HepG2 (cell line): ENCODE results near the gene KCNQ2. TPM values are rescaled to one million over a fixed set of nuclear protein-coding genes. Genes with fewer than 3 reads are reported as not detected.
A peak's percentile ranks its signal among the peaks of the same experiment; 100 is the strongest.

Source experiments
- ARNTL ChIP-seq: sonication (generic); formaldehyde crosslinking; IDR thresholded peaks from 2 replicates; pipeline ENCODE4 v1.4.0; 2020; ENCODE audit warnings: mild to moderate bottlenecking, missing genetic modification reagents
- CHCHD3 ChIP-seq: sonication (generic); formaldehyde crosslinking; IDR thresholded peaks from 2 replicates; pipeline ENCODE4 v1.8.0; 2022; ENCODE audit warnings: mild to moderate bottlenecking, missing genetic modification reagents, moderate library complexity
- DNMT3B ChIP-seq: conservative IDR thresholded peaks from 2 replicates; pipeline ENCODE4 v1.6.1; 2016; ENCODE audit warnings: missing biosample characterization, control low read depth
- ELF3 ChIP-seq: IDR thresholded peaks from 2 replicates; pipeline ENCODE4 v1.6.1; 2016; ENCODE audit warnings: missing genetic modification reagents, missing compliant biosample characterization
- ERF ChIP-seq: IDR thresholded peaks from 2 replicates; pipeline ENCODE4 v1.6.1; 2018; ENCODE audit warnings: missing biosample characterization, missing genetic modification reagents
- HNRNPLL ChIP-seq: fragments of 200-400 bp; formaldehyde crosslinking; IDR thresholded peaks from 2 replicates; pipeline ENCODE4 v1.6.1; 2017; ENCODE audit warnings: mild to moderate bottlenecking, low read depth, low read length; ENCODE audit not compliant: poor library complexity, severe bottlenecking
- KDM4B ChIP-seq: sonication (generic); formaldehyde crosslinking; IDR thresholded peaks from 2 replicates; pipeline ENCODE4 v1.4.0; 2020; ENCODE audit warnings: missing genetic modification reagents
- MLX ChIP-seq: IDR thresholded peaks from 2 replicates; pipeline ENCODE4 v1.6.1; 2016
- PHF8 ChIP-seq: sonication (generic); formaldehyde crosslinking; IDR thresholded peaks from 2 replicates; pipeline ENCODE4 v1.5.0; 2020; ENCODE audit warnings: missing genetic modification reagents
- RERE ChIP-seq: IDR thresholded peaks from 2 replicates; pipeline ENCODE4 v1.6.1; 2016; ENCODE audit warnings: low read depth, missing genetic modification reagents, missing compliant biosample characterization
- RFX1 ChIP-seq: fragments of 450-650 bp; IDR thresholded peaks from 2 replicates; pipeline ENCODE4 v1.6.1; 2017
- SALL2 ChIP-seq: sonication (generic); formaldehyde crosslinking; IDR thresholded peaks from 2 replicates; pipeline ENCODE4 v1.8.1; 2023; ENCODE audit warnings: mild to moderate bottlenecking, missing genetic modification reagents, inconsistent platforms
- SOX13 ChIP-seq, 3 experiments: fragments of 450-650 bp in 1 of 3; sonication (generic) in 1 of 3; formaldehyde crosslinking in 1 of 3; IDR thresholded peaks in 2 of 3; conservative IDR thresholded peaks in 1 of 3; 2 replicates each; pipeline versions ENCODE4 v1.5.0 to v1.6.1; 2016 to 2020; ENCODE audit warnings: antibody characterized with exemption in 1 of 3, mild to moderate bottlenecking in 1 of 3, missing compliant biosample characterization in 1 of 3, missing genetic modification reagents in 1 of 3, moderate library complexity in 1 of 3
- SOX6 ChIP-seq, 2 experiments: fragments of 450-650 bp in 1 of 2; sonication (generic) in 1 of 2; formaldehyde crosslinking in 1 of 2; IDR thresholded peaks; 2 replicates each; pipeline versions ENCODE4 v1.4.0 to v1.6.1; 2017 to 2020; ENCODE audit warnings: antibody characterized with exemption in 1 of 2, mild to moderate bottlenecking in 1 of 2, missing genetic modification reagents in 1 of 2
- SP5 ChIP-seq: IDR thresholded peaks from 2 replicates; pipeline ENCODE4 v1.6.1; 2016; ENCODE audit warnings: low read depth, borderline replicate concordance
- YEATS2 ChIP-seq: sonication (generic); formaldehyde crosslinking; IDR thresholded peaks from 2 replicates; pipeline ENCODE4 v1.4.0; 2020; ENCODE audit warnings: missing genetic modification reagents, borderline replicate concordance
- ZFP1 ChIP-seq: IDR thresholded peaks from 2 replicates; pipeline ENCODE4 v1.6.1; 2016
- ZFP90 ChIP-seq: sonication (generic); formaldehyde crosslinking; IDR thresholded peaks from 2 replicates; pipeline ENCODE4 v1.8.0; 2022; ENCODE audit warnings: missing genetic modification reagents, mild to moderate bottlenecking, inconsistent platforms, borderline replicate concordance
- ZNF501 ChIP-seq: sonication (generic); formaldehyde crosslinking; IDR thresholded peaks from 2 replicates; pipeline ENCODE4 v1.5.1; 2020; ENCODE audit warnings: mild to moderate bottlenecking, moderate library complexity, missing genetic modification reagents
- ZNF563 ChIP-seq: sonication (generic); formaldehyde crosslinking; IDR thresholded peaks from 2 replicates; pipeline ENCODE4 v1.8.0; 2022; ENCODE audit warnings: mild to moderate bottlenecking, moderate library complexity, missing genetic modification reagents
- ZNF639 ChIP-seq: conservative IDR thresholded peaks from 2 replicates; pipeline ENCODE4 v1.6.1; 2018; ENCODE audit warnings: missing genetic modification reagents
- ZNF709 ChIP-seq: sonication (generic); formaldehyde crosslinking; IDR thresholded peaks from 2 replicates; pipeline ENCODE4 v1.5.0; 2020; ENCODE audit warnings: mild to moderate bottlenecking, missing genetic modification reagents
- polyA plus RNA-seq, 8 experiments: library from polyadenylated mRNA; depleted of rRNA in 3 of 8; stranded (reverse) in 7 of 8; unstranded in 1 of 8; fragments of >200 nt; fragmentation: Illumina TruSeq in 4 of 8; extraction: Trizol in 4 of 8; gene quantifications; 2 replicates each; pipeline versions ENCODE4 v1.2.1 to v1.2.3, GENCODE V29; 2011 to 2016; ENCODE audit warnings: low read depth in 4 of 8, missing spikeins in 1 of 8, mixed read lengths in 1 of 8; ENCODE audit not compliant: insufficient read depth in 1 of 8
- total RNA-seq, 5 experiments: library from RNA; depleted of rRNA; stranded (reverse); fragments of >200 nt; fragmentation: Illumina TruSeq; extraction: Trizol; gene quantifications; 2 replicates each; pipeline ENCODE4 v1.2.3, GENCODE V29; 2016; ENCODE audit warnings: low read depth in 1 of 5
- TF ChIP-seq, protein P1 (sequence below): IDR thresholded peaks from 2 replicates; pipeline ENCODE4 v1.6.1; 2016; ENCODE audit warnings: missing compliant biosample characterization, missing genetic modification reagents, borderline replicate concordance

The KCNQ2 gene
- total and polyA plus RNA-seq, 2 of the 13 experiments (the other 11 are each of a cell fraction or from before 2014, with no cell fraction given) = not detected

DNA sequence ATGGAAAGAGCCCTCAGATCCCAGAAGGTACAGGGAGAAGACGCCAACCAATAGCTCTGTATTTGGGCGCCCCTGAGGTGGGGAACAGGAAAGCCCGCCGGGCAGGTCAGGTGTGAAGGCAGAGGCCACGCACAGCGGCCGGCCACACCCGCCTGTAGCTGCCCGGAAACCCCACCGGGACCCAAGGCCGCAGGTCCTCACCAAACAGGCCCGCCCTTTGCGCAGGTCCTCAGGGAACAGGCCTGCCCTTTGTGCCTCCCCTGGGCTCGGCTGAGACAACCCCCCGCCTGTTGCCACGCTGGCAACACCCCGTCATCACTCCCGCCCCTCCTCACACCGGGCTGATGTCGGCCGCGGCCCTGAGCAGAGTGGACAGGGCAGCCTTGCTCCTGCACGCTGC, 66.4 kb downstream of the KCNQ2 start (continued):
- TF ChIP-seq RERE (CRISPR knock-in tag) = no peak
- no peak for TF ChIP-seq KDM4B (CRISPR knock-in tag)
- peak; percentile 50; the same call in 1 of the 2 replicates for TF ChIP-seq ERF (CRISPR knock-in tag)
- TF ChIP-seq PHF8 = peak; percentile 27; the same call in 1 of the 2 replicates
- no peak for TF ChIP-seq SALL2 (CRISPR knock-in tag)
- peak; percentile 17; the same call in 1 of the 2 replicates for TF ChIP-seq SP5 (CRISPR knock-in tag)
- no peak for TF ChIP-seq ZNF639 (CRISPR knock-in tag)
- TF ChIP-seq MLX (CRISPR knock-in tag) = no peak
- no peak for TF ChIP-seq ZNF501 (CRISPR knock-in tag)
- peak; percentile 79 for TF ChIP-seq HNRNPLL
- no peak for TF ChIP-seq SOX6 (IDR thresholded peaks at IDR 0.05)
- peak; percentile 23; the same call in 1 of the 2 replicates for TF ChIP-seq SOX6 (CRISPR knock-in tag; IDR thresholded peaks at IDR 0.05)
- peak; percentile 12; the same call in 1 of the 2 replicates for TF ChIP-seq YEATS2 (CRISPR knock-in tag)
- TF ChIP-seq ZFP1 (CRISPR knock-in tag) = no peak
- peak; percentile 73; the same call in 1 of the 2 replicates for TF ChIP-seq ZNF563 (CRISPR knock-in tag)
- no peak for TF ChIP-seq SOX13 (IDR thresholded peaks at IDR 0.05)
- 0 out of 4 replicates have a peak, but pooled peaks of 1 of the 2 experiments have one; percentile 13 for TF ChIP-seq SOX13 (CRISPR knock-in tag; conservative IDR thresholded peaks at IDR 0.05 in 1 of 2, IDR thresholded peaks at IDR 0.05 in 1 of 2)
- no peak for TF ChIP-seq RFX1
- TF ChIP-seq CHCHD3 (CRISPR knock-in tag) = no peak
- TF ChIP-seq, protein P1, sequence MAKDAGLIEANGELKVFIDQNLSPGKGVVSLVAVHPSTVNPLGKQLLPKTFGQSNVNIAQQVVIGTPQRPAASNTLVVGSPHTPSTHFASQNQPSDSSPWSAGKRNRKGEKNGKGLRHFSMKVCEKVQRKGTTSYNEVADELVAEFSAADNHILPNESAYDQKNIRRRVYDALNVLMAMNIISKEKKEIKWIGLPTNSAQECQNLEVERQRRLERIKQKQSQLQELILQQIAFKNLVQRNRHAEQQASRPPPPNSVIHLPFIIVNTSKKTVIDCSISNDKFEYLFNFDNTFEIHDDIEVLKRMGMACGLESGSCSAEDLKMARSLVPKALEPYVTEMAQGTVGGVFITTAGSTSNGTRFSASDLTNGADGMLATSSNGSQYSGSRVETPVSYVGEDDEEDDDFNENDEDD (CRISPR knock-in tag) = peak; percentile 51; the same call in 1 of the 2 replicates
- TF ChIP-seq ZNF709 (CRISPR knock-in tag) = no peak
- TF ChIP-seq ARNTL (CRISPR knock-in tag) = no peak
- no peak for TF ChIP-seq DNMT3B (CRISPR knock-in tag)
- TF ChIP-seq ZFP90 (CRISPR knock-in tag) = no peak
- 0 out of 2 replicates have a peak, but pooled peaks have one; percentile 27 for TF ChIP-seq ELF3 (CRISPR knock-in tag)
